Vagina (tissue), 2 donors: ENCODE measurements around the gene SLC38A9.

ENCODE experiments used
- CTCF ChIP-seq, 3 experiments: fragments of 450-650 bp in 2 of 3; fragments of 200-600 bp in 1 of 3; sonication (generic) in 1 of 3; IDR thresholded peaks; one replicate each; pipeline ENCODE4 v1.5.1; 2017 to 2019; ENCODE audit warnings: antibody characterized with exemption in 3 of 3, mild to moderate bottlenecking in 2 of 3, moderate library complexity in 2 of 3
- POLR2AphosphoS5 ChIP-seq, 2 donors: sonication (generic); formaldehyde crosslinking; IDR thresholded peaks; one replicate each; pipeline ENCODE4 v1.9.0; 2017; ENCODE audit warnings: antibody characterized with exemption in 2 of 2, mild to moderate bottlenecking in 2 of 2, low read depth in 1 of 2; ENCODE audit not compliant: insufficient read depth in 1 of 2

GRCh38 chr5:55585206-55585610 lies 126.9 kb downstream of the SLC38A9 start:
- TF ChIP-seq POLR2AphosphoS5 (IDR thresholded peaks at IDR 0.05; ENCODE audit: insufficient read depth in 1 of 2, low read depth in 1 of 2) (no peak), CTCF (IDR thresholded peaks at IDR 0.05) (no peak)
